SU-DHL-6 (cell line): Measurements from ENCODE around the gene LRFN2.

ENCODE experiments used
- CTCF ChIP-seq: fragments of 200-600 bp; sonication (generic); IDR thresholded peaks from one replicate; pipeline ENCODE4 v1.5.1; 2017; ENCODE audit warnings: antibody characterized with exemption, mild to moderate bottlenecking, low read length, moderate library complexity; ENCODE audit not compliant: insufficient read depth, poor library complexity, severe bottlenecking
- EZH2phosphoT487 ChIP-seq: fragments of 200-600 bp; sonication (generic), shearing (Covaris generic); conservative IDR thresholded peaks from 2 replicates; pipeline ENCODE4 v1.6.1; 2018; ENCODE audit warnings: mild to moderate bottlenecking, antibody characterized with exemption, low read length, moderate library complexity, mixed read lengths

GRCh38 chr6:40398810-40399477 lies 188.2 kb downstream of the LRFN2 start:
- TF ChIP-seq CTCF (no peak), EZH2phosphoT487 (no peak)
